NB4 (cell line): Measurements from ENCODE around the gene PCNX2.

Experiments used
- MYC ChIP-seq: IDR thresholded peaks from 2 replicates; pipeline ENCODE4 v1.6.1; 2011; ENCODE audit warnings: low read depth, low read length
- POLR2A ChIP-seq: IDR thresholded peaks from 2 replicates; pipeline ENCODE4 v1.6.1; 2011; ENCODE audit warnings: mild to moderate bottlenecking; ENCODE audit not compliant: insufficient read length; ENCODE audit errors: extremely low read depth
- TF ChIP-seq, protein P1 (sequence below): IDR thresholded peaks from one replicate; pipeline ENCODE4 v1.5.1; 2012; ENCODE audit warnings: low read depth, low read length
- TF ChIP-seq, protein P2 (sequence below): IDR thresholded peaks from 2 replicates; pipeline ENCODE4 v1.6.1; 2011; ENCODE audit warnings: low read depth, low read length

DNA sequence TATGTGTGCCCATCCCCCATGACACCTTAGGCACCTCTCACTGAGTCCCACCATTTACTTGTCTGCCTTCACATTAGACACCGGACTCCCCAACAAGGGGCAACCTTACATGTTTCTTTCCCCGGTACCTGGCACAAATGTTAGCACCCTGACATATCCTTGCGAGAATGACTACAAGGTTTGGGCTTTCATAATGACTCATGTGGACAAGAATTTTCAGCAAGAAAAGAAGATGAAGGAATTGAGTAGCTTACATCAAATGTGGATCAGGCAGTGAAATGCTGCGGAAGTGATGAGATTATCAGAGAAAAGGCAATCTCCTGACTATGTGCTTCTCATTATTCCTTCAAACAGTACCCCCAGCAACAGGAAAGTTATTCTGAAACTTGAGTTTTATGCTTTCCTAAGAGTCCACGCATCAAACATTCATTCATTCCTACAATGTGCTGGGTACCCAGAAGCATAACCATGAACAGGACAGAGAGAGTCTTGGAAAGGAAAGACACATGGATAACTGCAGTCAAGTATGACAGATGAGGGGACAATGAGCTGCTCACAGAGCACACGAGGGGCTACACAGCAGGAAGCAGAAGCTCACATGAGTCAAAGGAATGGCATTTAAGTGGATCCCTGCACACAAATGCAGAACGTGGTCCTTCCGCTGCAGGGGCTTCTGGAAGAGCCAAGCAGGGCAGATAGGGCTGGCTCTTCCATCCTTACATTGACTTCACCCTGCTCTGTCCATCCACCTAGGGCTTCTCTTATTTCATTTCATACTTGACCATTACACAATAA, 112.1 kb downstream of the PCNX2 start:
- TF ChIP-seq POLR2A (no peak), MYC (no peak)
- TF ChIP-seq, protein P1, sequence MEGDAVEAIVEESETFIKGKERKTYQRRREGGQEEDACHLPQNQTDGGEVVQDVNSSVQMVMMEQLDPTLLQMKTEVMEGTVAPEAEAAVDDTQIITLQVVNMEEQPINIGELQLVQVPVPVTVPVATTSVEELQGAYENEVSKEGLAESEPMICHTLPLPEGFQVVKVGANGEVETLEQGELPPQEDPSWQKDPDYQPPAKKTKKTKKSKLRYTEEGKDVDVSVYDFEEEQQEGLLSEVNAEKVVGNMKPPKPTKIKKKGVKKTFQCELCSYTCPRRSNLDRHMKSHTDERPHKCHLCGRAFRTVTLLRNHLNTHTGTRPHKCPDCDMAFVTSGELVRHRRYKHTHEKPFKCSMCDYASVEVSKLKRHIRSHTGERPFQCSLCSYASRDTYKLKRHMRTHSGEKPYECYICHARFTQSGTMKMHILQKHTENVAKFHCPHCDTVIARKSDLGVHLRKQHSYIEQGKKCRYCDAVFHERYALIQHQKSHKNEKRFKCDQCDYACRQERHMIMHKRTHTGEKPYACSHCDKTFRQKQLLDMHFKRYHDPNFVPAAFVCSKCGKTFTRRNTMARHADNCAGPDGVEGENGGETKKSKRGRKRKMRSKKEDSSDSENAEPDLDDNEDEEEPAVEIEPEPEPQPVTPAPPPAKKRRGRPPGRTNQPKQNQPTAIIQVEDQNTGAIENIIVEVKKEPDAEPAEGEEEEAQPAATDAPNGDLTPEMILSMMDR, result no peak
- TF ChIP-seq, protein P2, sequence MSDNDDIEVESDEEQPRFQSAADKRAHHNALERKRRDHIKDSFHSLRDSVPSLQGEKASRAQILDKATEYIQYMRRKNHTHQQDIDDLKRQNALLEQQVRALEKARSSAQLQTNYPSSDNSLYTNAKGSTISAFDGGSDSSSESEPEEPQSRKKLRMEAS, result no peak
